ENCODE results near the gene PELI1.

Gene PELI1

GRCh38 chr2:64128943-64129391 is 15.3 kb downstream of the PELI1 start:
- TF ChIP-seq CTCF (IDR thresholded peaks at IDR 0.05; ENCODE audit: control extremely low read depth, extremely low read depth, low read depth, missing control alignments): no peak
- POLR2A ChIA-PET: no interaction called here

GRCh38 chr2:64128406-64128805 is 15.8 kb downstream of the PELI1 start:
- no peak for DNase-seq (ENCODE audit: extremely low spot score)
- TF ChIP-seq CTCF (IDR thresholded peaks at IDR 0.05; ENCODE audit: control extremely low read depth, extremely low read depth, low read depth, missing control alignments): no peak
- ChIA-PET CTCF (no interaction called here), POLR2A (no interaction called here)

More at GRCh38 chr2:64128943-64129391, 15.3 kb downstream of the PELI1 start:
- DNase-seq (ENCODE audit: extremely low spot score): peak; percentile 22
- CTCF ChIA-PET: no interaction called here

- CTCF ChIA-PET: no interaction called here
- POLR2A ChIA-PET: interaction anchor here (0.7 kb wide), 1 partner anchor 70 kb away, joined by 3 read pairs; no protein-coding TSS in a partner anchor
- no peak for DNase-seq (ENCODE audit: extremely low spot score)
- no peak for TF ChIP-seq CTCF (IDR thresholded peaks at IDR 0.05; ENCODE audit: control extremely low read depth, extremely low read depth, low read depth, missing control alignments)
These were observed 17.1 kb downstream of the PELI1 start for GRCh38 chr2:64127119-64127518.

GRCh38 chr2:64126601-64127000 is 17.6 kb downstream of the PELI1 start:
- POLR2A ChIA-PET: interaction anchor here (0.7 kb wide), 1 partner anchor 71 kb away, joined by 3 read pairs; no protein-coding TSS in a partner anchor
- no peak for TF ChIP-seq CTCF (IDR thresholded peaks at IDR 0.05; ENCODE audit: control extremely low read depth, extremely low read depth, low read depth, missing control alignments)
- no peak for DNase-seq (ENCODE audit: extremely low spot score)
- CTCF ChIA-PET: interaction anchor here (1.2 kb wide), 1 partner anchor 11 kb away, joined by 3 read pairs; no protein-coding TSS in a partner anchor

GRCh38 chr2:64124571-64124970 is 19.6 kb downstream of the PELI1 start:
- no peak for DNase-seq (ENCODE audit: extremely low spot score)
- TF ChIP-seq CTCF (IDR thresholded peaks at IDR 0.05; ENCODE audit: control extremely low read depth, extremely low read depth, low read depth, missing control alignments): no peak
- ChIA-PET POLR2A (interaction anchor here (0.6 kb wide), 2 partner anchors 56 to 106 kb away, joined by 6 to 7 read pairs; no protein-coding TSS in a partner anchor), CTCF (interaction anchor here (0.6 to 4.2 kb wide), 7 partner anchors 10 to 203 kb away, joined by 3 to 28 read pairs (median 4); no protein-coding TSS in a partner anchor)

GRCh38 chr2:64124168-64124567 is 20.1 kb downstream of the PELI1 start:
- DNase-seq (ENCODE audit: extremely low spot score): no peak
- no peak for TF ChIP-seq CTCF (IDR thresholded peaks at IDR 0.05; ENCODE audit: control extremely low read depth, extremely low read depth, low read depth, missing control alignments)
- POLR2A ChIA-PET: interaction anchor here (0.6 kb wide), 2 partner anchors 56 to 106 kb away, joined by 6 to 7 read pairs; no protein-coding TSS in a partner anchor
- CTCF ChIA-PET: interaction anchor here (0.6 to 4.2 kb wide), 7 partner anchors 10 to 203 kb away, joined by 3 to 28 read pairs (median 4); no protein-coding TSS in a partner anchor

All from GM10248 (cell line).